Transverse colon (tissue), 4 donors: ENCODE results near the gene NEK4. TPM values are rescaled to one million over a fixed set of nuclear protein-coding genes. Genes with fewer than 3 reads are reported as not detected.

Source experiments
- DNase-seq: peaks from one replicate; pipeline ENCODE4 v3.0.0-alpha.2; 2019
- H3K27ac ChIP-seq, 4 donors: fragments of 200-600 bp; sonication (generic); 2 replicates each; pipeline ENCODE4 v1.5.1; 2016 to 2018; ENCODE audit warnings: inconsistent platforms in 4 of 4
- H3K27me3 ChIP-seq: fragments of 200-600 bp; sonication (generic); 2 replicates; pipeline ENCODE4 v1.5.1; 2017; ENCODE audit warnings: inconsistent platforms
- H3K36me3 ChIP-seq, 4 donors: fragments of 200-600 bp; sonication (generic); 2 replicates each; pipeline ENCODE4 v1.5.1; 2017 to 2019; ENCODE audit warnings: inconsistent platforms in 4 of 4
- H3K4me1 ChIP-seq, 4 donors: fragments of 200-600 bp; sonication (generic); 2 replicates each; pipeline ENCODE4 v1.5.1; 2017 to 2020; ENCODE audit warnings: inconsistent platforms in 4 of 4
- H3K4me3 ChIP-seq, 4 donors: fragments of 200-600 bp; sonication (generic); 1 replicate in 1 of 4; 2 replicates in 3 of 4; pipeline versions ENCODE4 v1.5.1 to v1.6.1; 2017 to 2019; ENCODE audit warnings: inconsistent platforms in 4 of 4
- H3K9me3 ChIP-seq, 2 donors: fragments of 200-600 bp; sonication (generic); 2 replicates each; pipeline ENCODE4 v1.5.1; 2017 to 2019; ENCODE audit warnings: inconsistent platforms in 2 of 2
- EP300 ChIP-seq: sonication (generic); formaldehyde crosslinking; IDR thresholded peaks from one replicate; pipeline ENCODE4 v1.6.1; 2017; ENCODE audit warnings: antibody characterized with exemption, low read depth
- POLR2A ChIP-seq: fragments of 450-650 bp; IDR thresholded peaks from one replicate; pipeline ENCODE4 v1.6.1; 2016; ENCODE audit warnings: antibody characterized with exemption, mild to moderate bottlenecking, moderate library complexity
- POLR2AphosphoS5 ChIP-seq, 3 donors: sonication (generic); formaldehyde crosslinking; IDR thresholded peaks; one replicate each; pipeline ENCODE4 v1.6.1; 2016; ENCODE audit warnings: antibody characterized with exemption in 3 of 3
- WGBS, 2 donors: methylation state at CpG; one replicate each; pipeline ENCODE4 v1.1.5; 2018; ENCODE audit warnings: low coverage in 1 of 2; 5-methylcytosine and 5-hydroxymethylcytosine counted together
- in situ Hi-C, 4 donors: fragments of 200-750 bp; cut with MboI; loops; one replicate each; pipeline versions ENCODE4 v1.15.0 to v1.15.1; 2017; ENCODE audit warnings: low sequenced_read_pairs in 3 of 4, low pct_ligation_motif_present in 1 of 4, low pct_unique_long_range_greater_than_20kb in 1 of 4
- intact Hi-C: fragments of 100-400 bp; cut with DNase I; formaldehyde crosslinking; loops from one replicate; pipeline ENCODE4 v1.15.1; 2023; ENCODE audit warnings: low total_unique reads
- total RNA-seq, 4 donors: library from RNA; depleted of rRNA; stranded (reverse); fragments of >200 nt; gene quantifications; one replicate each; pipeline ENCODE4 v1.1.0, GENCODE V29; 2016
- TF ChIP-seq, protein P1 (sequence below), 5 experiments: fragments of 200-600 bp in 3 of 5; fragments of 450-650 bp in 2 of 5; sonication (generic) in 3 of 5; IDR thresholded peaks; 1 replicate in 2 of 5; 2 replicates in 3 of 5; pipeline ENCODE4 v1.5.1; 2016 to 2017; ENCODE audit warnings: antibody characterized with exemption in 5 of 5, inconsistent platforms in 3 of 5, mild to moderate bottlenecking in 2 of 5, moderate library complexity in 1 of 5

Gene NEK4
- total RNA-seq, 4 donors from 2014 or later, result 14.6 to 35.0 (median 22.1) TPM

DNA sequence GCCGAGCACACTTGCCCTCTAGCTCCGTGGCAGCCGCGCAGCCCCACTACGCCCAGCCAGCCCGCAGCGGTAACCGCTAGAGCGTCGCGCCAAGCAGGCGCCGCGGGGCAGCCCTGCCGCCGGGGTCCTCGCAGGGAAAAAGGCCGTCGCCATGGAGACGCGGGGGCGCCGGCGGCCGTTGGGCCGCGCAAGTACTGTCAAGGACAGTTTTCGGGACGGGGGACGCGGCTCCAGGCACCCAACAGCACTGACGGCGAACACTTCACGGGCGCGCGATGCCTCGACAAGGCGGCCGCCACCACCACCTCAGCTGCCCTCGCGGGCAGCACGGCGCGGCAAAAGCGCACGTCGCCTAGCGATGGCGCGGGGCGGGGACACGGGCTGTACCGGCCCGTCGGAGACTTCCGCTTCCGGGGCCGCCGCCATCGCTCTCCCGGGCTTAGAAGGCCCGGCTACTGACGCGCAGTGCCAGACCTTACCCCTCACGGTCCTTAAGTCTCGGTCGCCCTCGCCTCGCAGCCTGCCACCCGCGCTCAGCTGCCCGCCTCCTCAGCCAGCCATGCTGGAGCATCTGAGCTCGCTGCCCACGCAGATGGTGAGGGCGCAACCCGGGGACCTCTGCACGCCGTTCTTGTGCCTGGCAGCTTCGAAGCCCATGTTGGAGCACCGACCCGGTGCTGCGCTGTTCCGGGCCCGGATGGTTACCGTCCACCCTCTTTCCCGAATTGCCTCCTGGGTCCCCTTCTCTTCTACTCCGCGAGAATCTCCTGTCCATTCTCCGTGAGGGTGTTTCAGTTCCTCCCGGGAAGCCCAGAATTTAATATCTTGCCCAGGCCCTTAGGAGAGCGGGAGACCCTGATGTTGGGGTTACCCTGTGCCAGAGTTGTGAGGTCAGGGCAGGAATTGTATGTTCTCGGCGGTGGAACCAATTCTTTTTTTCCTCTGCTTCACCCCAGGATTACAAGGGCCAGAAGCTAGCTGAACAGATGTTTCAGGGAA lies 64.8 kb downstream of the NEK4 start, which contains the start of the genes GLT8D1 and SPCS1:
Gene GLT8D1, minus strand, starts transcription at position 104 of the 999 bp plus-strand sequence. CDS start 5,331 bp downstream, outside the sequence.
Gene SPCS1, plus strand, starts transcription at position 419 of the 999 bp plus-strand sequence. Its CDS starts 141 bp downstream, at position 560.
- intact Hi-C loops (no loop called here), in situ Hi-C loops (no loop called here)
- peaks cover 12 to 34% (median 28%) of the 10 kb centered on the region in 4 donors for H3K4me1 ChIP-seq
- peak within 1 kb of the TSS; percentile 66 to 91 (median 78) for H3K4me3 ChIP-seq
- H3K36me3 ChIP-seq, result peaks cover 0 to 8% (median 0%) of the 10 kb centered on the region in 4 donors
- no peaks in the 10 kb centered on the region for H3K27me3 ChIP-seq
- H3K27ac ChIP-seq, result peak within 1 kb of the TSS; percentile 84 to 95 (median 94)
- no peaks in the 10 kb centered on the region for H3K9me3 ChIP-seq
- 0% methylated on average over 39 of the region's 94 CpGs; no CpG with 5 or more reads in 1 of the 2 donors for WGBS, 2 donors
- peak; percentile 86 for DNase-seq
- TF ChIP-seq, protein P1, sequence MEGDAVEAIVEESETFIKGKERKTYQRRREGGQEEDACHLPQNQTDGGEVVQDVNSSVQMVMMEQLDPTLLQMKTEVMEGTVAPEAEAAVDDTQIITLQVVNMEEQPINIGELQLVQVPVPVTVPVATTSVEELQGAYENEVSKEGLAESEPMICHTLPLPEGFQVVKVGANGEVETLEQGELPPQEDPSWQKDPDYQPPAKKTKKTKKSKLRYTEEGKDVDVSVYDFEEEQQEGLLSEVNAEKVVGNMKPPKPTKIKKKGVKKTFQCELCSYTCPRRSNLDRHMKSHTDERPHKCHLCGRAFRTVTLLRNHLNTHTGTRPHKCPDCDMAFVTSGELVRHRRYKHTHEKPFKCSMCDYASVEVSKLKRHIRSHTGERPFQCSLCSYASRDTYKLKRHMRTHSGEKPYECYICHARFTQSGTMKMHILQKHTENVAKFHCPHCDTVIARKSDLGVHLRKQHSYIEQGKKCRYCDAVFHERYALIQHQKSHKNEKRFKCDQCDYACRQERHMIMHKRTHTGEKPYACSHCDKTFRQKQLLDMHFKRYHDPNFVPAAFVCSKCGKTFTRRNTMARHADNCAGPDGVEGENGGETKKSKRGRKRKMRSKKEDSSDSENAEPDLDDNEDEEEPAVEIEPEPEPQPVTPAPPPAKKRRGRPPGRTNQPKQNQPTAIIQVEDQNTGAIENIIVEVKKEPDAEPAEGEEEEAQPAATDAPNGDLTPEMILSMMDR (IDR thresholded peaks at IDR 0.05), result no peak
- TF ChIP-seq POLR2A, result peak; percentile 71
- TF ChIP-seq EP300, result no peak
- TF ChIP-seq POLR2AphosphoS5 (IDR thresholded peaks at IDR 0.05), result peak; percentile 76 to 84 (median 83)

- Histone ChIP-seq H3K4me3 (peak overlapping the region; percentile 66 to 91 (median 78)), H3K9me3 (no peaks in the 10 kb centered on the region), H3K36me3 (peaks cover 0 to 8% (median 0%) of the 10 kb centered on the region in 4 donors), H3K27me3 (no peaks in the 10 kb centered on the region), H3K4me1 (peaks cover 12 to 34% (median 28%) of the 10 kb centered on the region in 4 donors), H3K27ac (peak overlapping the region; percentile 84 to 95 (median 94))
- TF ChIP-seq POLR2A (no peak), POLR2AphosphoS5 (IDR thresholded peaks at IDR 0.05) (no peak), EP300 (no peak)
- TF ChIP-seq, protein P1 (IDR thresholded peaks at IDR 0.05), result no peak
- intact Hi-C loops (no loop called here), in situ Hi-C loops (no loop called here)
- WGBS, 2 donors, result 1% methylated on average over 17 of the region's 25 CpGs; no CpG with 5 or more reads in 1 of the 2 donors
- DNase-seq, result no peak
Observed at GRCh38 chr3:52705438-52705687, 65.4 kb downstream of the NEK4 start.

DNA sequence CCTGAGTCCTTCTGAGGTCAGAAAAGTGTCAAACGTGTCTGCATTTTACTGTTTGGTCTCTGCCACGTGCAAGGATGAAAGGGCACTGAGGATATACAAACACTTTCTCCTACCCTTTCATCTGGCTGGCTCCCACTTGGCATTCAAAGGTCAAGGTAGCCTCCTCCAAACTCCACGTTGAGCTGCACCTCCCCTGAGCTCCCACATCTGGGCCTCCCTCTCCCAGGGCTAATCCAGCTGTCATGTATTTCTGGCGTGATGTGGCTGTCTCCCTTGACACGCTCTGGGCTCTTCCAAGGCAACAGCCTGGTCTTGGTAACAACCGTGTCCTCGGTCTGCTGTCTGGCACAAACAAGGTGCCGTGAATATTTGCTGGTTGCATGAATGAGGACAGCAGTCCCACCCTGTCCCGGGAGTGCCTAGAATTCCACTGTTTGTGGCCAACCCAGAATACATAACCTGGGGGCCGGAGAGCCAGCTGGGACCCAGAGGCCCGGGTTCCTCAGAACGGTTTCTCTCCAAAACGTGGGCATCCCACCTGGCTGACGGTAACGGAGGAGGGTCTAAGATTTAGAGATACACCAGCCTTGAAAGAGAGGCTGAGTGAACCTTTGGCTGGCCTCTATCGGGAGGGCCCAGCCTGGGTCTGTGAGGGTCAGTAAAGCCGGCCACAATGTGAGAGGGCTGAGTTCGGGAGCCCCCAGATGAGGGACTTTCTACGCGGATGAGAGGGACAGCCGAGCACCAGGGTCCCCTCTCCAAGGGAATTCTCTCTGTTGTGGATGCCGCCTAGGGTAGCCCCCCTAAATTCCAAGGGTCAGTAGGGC lies 65.9 kb downstream of the NEK4 start:
- TF ChIP-seq EP300, result no peak
- TF ChIP-seq POLR2AphosphoS5 (IDR thresholded peaks at IDR 0.05), result no peak
- TF ChIP-seq, protein P1 (IDR thresholded peaks at IDR 0.05), result no peak
- TF ChIP-seq POLR2A, result no peak
- in situ Hi-C loops, result no loop called here
- peaks cover 12 to 34% (median 28%) of the 10 kb centered on the region in 4 donors for H3K4me1 ChIP-seq

More for the DNA sequence above, 65.9 kb downstream of the NEK4 start:
- DNase-seq, result no peak
- WGBS, 2 donors, result 0 to 1% methylated on average over 2 to 21 of the region's 22 CpGs
- Histone ChIP-seq H3K9me3 (no peaks in the 10 kb centered on the region), H3K27ac (peak overlapping the region; percentile 84 to 95 (median 94)), H3K4me3 (peak overlapping the region; percentile 66 to 91 (median 78)), H3K36me3 (peaks cover 0 to 8% (median 0%) of the 10 kb centered on the region in 4 donors), H3K27me3 (no peaks in the 10 kb centered on the region)
- intact Hi-C loops, result no loop called here
